CD4-positive, alpha-beta T cell (primary cell): ENCODE measurements around the gene MRPL36. TPM values are rescaled to one million over a fixed set of nuclear protein-coding genes. Genes with fewer than 3 reads are reported as not detected.

Experiments used
- ATAC-seq: fragments of 200-7000 bp; cut with Tn5 transposase; one replicate; pipeline ENCODE4 v1.10.0; 2022; ENCODE audit warnings: mild to moderate bottlenecking; ENCODE audit not compliant: poor library complexity
- CTCF ChIA-PET: fragments of 350-600 bp; sonication (Branson Sonifier 250); formaldehyde crosslinking; loops from one replicate; lab custom pipeline; 2021; ENCODE audit warnings: antibody characterized with exemption, inconsistent platforms; lab: Charles Lee
- POLR2A ChIA-PET: fragments of 350-600 bp; sonication (Branson Sonifier 250); formaldehyde crosslinking; loops from one replicate; lab custom pipeline; 2021; ENCODE audit warnings: antibody characterized with exemption, inconsistent platforms; lab: Charles Lee
- DNase-seq, 14 experiments: peaks; one replicate each; pipeline ENCODE4 v3.0.0-alpha.2; 2013 to 2020; ENCODE audit warnings: mixed read lengths in 2 of 14
- H3K27ac ChIP-seq, 2 donors: one replicate each; pipeline versions ENCODE4 v1.5.1 to v1.7.0; 2013; ENCODE audit warnings: low read length in 2 of 2, low read depth in 1 of 2, mild to moderate bottlenecking in 1 of 2
- H3K27me3 ChIP-seq, 2 experiments: 1 replicate in 1 of 2; 2 replicates in 1 of 2; pipeline versions ENCODE4 v1.6.1 to v1.7.0; 2013; ENCODE audit warnings: low read length in 2 of 2, control low read depth in 1 of 2, mild to moderate bottlenecking in 1 of 2, moderate library complexity in 1 of 2; ENCODE audit not compliant: insufficient read depth in 2 of 2, control insufficient read depth in 1 of 2
- H3K36me3 ChIP-seq: one replicate; pipeline ENCODE4 v1.6.1; 2013; ENCODE audit warnings: low read length, control low read depth; ENCODE audit not compliant: insufficient read depth
- H3K4me1 ChIP-seq: one replicate; pipeline ENCODE4 v1.6.1; 2013; ENCODE audit warnings: low read length, control low read depth; ENCODE audit not compliant: insufficient read depth
- H3K4me3 ChIP-seq: one replicate; pipeline ENCODE4 v1.5.1; 2013; ENCODE audit warnings: mild to moderate bottlenecking, low read length, moderate library complexity
- H3K9me3 ChIP-seq, 2 experiments: 1 replicate in 1 of 2; 2 replicates in 1 of 2; pipeline versions ENCODE4 v1.6.1 to v1.7.0; 2013; ENCODE audit warnings: low read length in 2 of 2, mild to moderate bottlenecking in 2 of 2, control low read depth in 1 of 2, moderate library complexity in 1 of 2; ENCODE audit not compliant: control insufficient read depth in 1 of 2, insufficient read depth in 1 of 2
- H3K27ac Mint-ChIP-seq: one replicate; pipeline ENCODE4 v1.8.0; 2020; ENCODE audit warnings: mixed read lengths
- H3K27me3 Mint-ChIP-seq: one replicate; pipeline ENCODE4 v1.8.0; 2021; ENCODE audit warnings: mixed read lengths
- H3K36me3 Mint-ChIP-seq: one replicate; pipeline ENCODE4 v1.8.0; 2021; ENCODE audit warnings: low read depth, mixed read lengths
- H3K4me1 Mint-ChIP-seq: one replicate; pipeline ENCODE4 v1.8.0; 2021; ENCODE audit warnings: low read depth, mixed read lengths
- H3K4me3 Mint-ChIP-seq: one replicate; pipeline ENCODE4 v1.8.0; 2020; ENCODE audit warnings: mild to moderate bottlenecking, mixed read lengths
- H3K9me3 Mint-ChIP-seq: one replicate; pipeline ENCODE4 v1.8.0; 2020; ENCODE audit warnings: mixed read lengths
- intact Hi-C, 2 experiments: fragments of 100-400 bp; cut with DNase I in 1 of 2; cut with micrococcal nuclease in 1 of 2; formaldehyde crosslinking; loops; one replicate each; pipeline versions ENCODE4 v1.15.1 to v1.9.0; 2023 to 2025; cut with DNase I, micrococcal nuclease
- total RNA-seq, 174 experiments: library from RNA in 2 of 174; stranded (reverse) in 2 of 174; gene quantifications; one replicate each; pipeline ENCODE4 v1.2.3 and lab custom pipeline; 2021 to 2026
- TF ChIP-seq, protein P1 (sequence below): fragments of 200-600 bp; IDR thresholded peaks from one replicate; pipeline ENCODE4 v1.8.0; 2022; ENCODE audit warnings: antibody characterized with exemption, mild to moderate bottlenecking

The MRPL36 gene
- total RNA-seq, 2 experiments from 2014 or later: 14.3 to 18.2 TPM

DNA sequence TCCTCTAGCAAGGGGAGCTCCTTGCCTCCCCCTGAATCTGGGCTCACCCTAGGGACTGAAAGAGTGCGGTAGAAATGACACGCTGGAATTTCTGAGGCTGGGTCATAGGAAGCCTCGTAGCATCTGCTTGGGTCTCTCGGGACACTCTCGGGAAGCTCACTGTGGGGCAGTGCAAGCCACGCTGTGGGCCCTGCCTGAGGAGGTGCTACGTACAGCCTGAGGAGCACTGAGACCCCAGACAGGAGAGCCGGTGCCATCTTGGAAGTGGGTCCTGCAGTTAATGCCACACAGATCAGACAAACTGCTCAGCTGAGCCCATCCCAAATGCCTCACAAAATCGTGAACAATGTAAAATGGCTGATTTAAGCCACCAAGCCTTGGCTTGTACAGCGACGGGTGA is 1.8 kb downstream of the MRPL36 start:
- DNase-seq (no peak), ATAC-seq (no peak)
- Mint-ChIP-seq H3K36me3 (peaks cover 59% of the 10 kb centered on the region), H3K9me3 (no peaks in the 10 kb centered on the region), H3K27ac (peak overlapping the region; percentile 99), H3K4me3 (peak overlapping the region; percentile 100), H3K4me1 (peaks cover 59% of the 10 kb centered on the region), H3K27me3 (no peaks in the 10 kb centered on the region)
- Histone ChIP-seq H3K4me1 (peaks cover 58% of the 10 kb centered on the region), H3K27ac (no peak overlapping the region), H3K27me3 (no peaks in the 10 kb centered on the region), H3K36me3 (peaks cover 33% of the 10 kb centered on the region), H3K9me3 (no peaks in the 10 kb centered on the region), H3K4me3 (no peak overlapping the region)
- intact Hi-C loops: loop anchor here in 1 of 2 experiments (5.0 to 10.0 kb wide), 4 partner anchors 61 to 453 kb away; partner anchors contain the start of gene CLPTM1L
- CTCF ChIA-PET: no interaction called here
- TF ChIP-seq, protein P1, sequence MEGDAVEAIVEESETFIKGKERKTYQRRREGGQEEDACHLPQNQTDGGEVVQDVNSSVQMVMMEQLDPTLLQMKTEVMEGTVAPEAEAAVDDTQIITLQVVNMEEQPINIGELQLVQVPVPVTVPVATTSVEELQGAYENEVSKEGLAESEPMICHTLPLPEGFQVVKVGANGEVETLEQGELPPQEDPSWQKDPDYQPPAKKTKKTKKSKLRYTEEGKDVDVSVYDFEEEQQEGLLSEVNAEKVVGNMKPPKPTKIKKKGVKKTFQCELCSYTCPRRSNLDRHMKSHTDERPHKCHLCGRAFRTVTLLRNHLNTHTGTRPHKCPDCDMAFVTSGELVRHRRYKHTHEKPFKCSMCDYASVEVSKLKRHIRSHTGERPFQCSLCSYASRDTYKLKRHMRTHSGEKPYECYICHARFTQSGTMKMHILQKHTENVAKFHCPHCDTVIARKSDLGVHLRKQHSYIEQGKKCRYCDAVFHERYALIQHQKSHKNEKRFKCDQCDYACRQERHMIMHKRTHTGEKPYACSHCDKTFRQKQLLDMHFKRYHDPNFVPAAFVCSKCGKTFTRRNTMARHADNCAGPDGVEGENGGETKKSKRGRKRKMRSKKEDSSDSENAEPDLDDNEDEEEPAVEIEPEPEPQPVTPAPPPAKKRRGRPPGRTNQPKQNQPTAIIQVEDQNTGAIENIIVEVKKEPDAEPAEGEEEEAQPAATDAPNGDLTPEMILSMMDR: no peak
- POLR2A ChIA-PET: no interaction called here

DNA sequence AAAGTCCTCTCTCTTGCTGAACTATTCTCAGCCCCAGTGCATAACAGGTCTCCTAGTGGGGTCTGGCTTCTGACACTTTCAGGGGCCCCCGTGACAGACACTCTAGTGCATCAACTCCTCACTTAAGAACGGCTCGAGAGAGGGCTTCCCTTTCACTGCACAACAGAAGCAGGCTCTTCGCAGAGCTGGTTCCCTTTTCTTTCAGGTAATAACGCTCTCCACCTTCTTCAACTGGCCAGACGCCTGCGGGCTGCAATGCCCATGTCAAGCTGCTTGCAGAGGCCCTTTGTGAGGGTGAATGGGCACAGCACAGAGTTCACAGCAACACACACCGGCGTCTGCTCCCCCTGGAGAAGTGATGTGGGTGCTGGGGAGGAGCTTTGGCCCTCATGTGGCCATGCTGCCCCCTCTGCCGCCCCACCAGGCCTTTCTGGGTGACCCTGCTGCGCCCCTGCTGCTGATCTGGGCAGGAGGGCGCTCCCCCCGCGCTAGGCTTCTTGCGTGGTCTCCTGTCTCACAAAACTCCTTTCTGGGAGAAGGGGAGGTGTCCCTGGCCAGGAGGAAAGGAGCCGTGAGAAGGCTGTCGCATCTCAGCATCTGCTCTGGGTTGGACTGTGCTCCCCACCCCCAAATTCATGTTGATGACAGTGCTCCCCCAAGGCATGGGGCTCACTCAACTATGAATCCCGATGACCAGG is 2.4 kb downstream of the MRPL36 start:
- ChIA-PET POLR2A (no interaction called here), CTCF (no interaction called here)
- H3K4me1 ChIP-seq: peaks cover 64% of the 10 kb centered on the region
- H3K27me3 ChIP-seq: no peaks in the 10 kb centered on the region
- no peaks in the 10 kb centered on the region for H3K9me3 ChIP-seq
- DNase-seq (no peak), ATAC-seq (no peak)
- no peak overlapping the region for H3K27ac ChIP-seq
- Mint-ChIP-seq H3K4me1 (peaks cover 59% of the 10 kb centered on the region), H3K4me3 (peak overlapping the region; percentile 100), H3K36me3 (peaks cover 57% of the 10 kb centered on the region), H3K9me3 (no peaks in the 10 kb centered on the region), H3K27ac (peak overlapping the region; percentile 99), H3K27me3 (no peaks in the 10 kb centered on the region)
- intact Hi-C loops: loop anchor here in 1 of 2 experiments (5.0 to 10.0 kb wide), 4 partner anchors 60 to 452 kb away; partner anchors contain the start of gene CLPTM1L
- peaks cover 28% of the 10 kb centered on the region for H3K36me3 ChIP-seq
- H3K4me3 ChIP-seq: no peak overlapping the region
- TF ChIP-seq, protein P1: no peak

DNA sequence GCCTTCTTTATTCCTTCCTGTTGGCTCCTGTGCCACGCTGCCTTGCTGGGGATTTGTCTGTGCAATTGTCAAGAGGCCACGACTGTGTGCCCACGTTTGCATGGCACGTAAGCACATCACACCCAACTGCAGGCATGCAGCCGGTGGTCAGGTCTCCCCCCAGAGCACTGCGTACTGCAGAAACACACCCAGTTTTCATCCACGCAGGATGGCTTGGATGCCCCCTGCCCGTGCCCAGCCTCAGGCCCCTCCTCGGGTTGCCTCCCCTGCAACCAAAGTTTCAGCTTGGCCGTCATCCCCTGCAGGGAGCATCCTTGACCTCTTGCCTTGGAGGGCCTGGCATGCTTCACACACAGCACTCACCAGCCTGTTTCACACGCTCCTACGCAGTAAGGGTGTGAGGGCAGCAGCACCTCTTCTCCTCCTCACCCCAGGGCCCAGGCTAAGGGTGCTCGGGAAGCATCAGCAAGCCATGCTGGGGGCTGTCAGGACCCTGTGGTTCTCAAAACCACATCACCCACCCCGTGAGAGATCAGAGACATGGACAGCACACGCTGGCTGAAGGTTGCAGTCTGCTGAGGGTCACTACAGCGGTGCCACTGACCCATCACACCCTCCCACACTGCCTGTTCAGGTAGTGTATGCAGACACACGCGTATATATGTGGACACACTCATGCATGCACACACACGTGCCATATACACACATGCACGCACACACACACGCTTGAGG is 3.1 kb downstream of the MRPL36 start:
- no peaks in the 10 kb centered on the region for H3K9me3 ChIP-seq
- POLR2A ChIA-PET: no interaction called here
- intact Hi-C loops: loop anchor here in 1 of 2 experiments (5.0 to 10.0 kb wide), 4 partner anchors 59 to 452 kb away; partner anchors contain the start of gene CLPTM1L
- Mint-ChIP-seq H3K36me3 (peaks cover 50% of the 10 kb centered on the region), H3K27me3 (no peaks in the 10 kb centered on the region), H3K4me3 (peak overlapping the region; percentile 38), H3K27ac (no peak overlapping the region), H3K4me1 (peaks cover 62% of the 10 kb centered on the region), H3K9me3 (no peaks in the 10 kb centered on the region)
- no peaks in the 10 kb centered on the region for H3K27me3 ChIP-seq
- ATAC-seq: no peak
- no peak overlapping the region for H3K27ac ChIP-seq
- TF ChIP-seq, protein P1: no peak
- no peak overlapping the region for H3K4me3 ChIP-seq
- DNase-seq: no peak
- CTCF ChIA-PET: no interaction called here
- H3K4me1 ChIP-seq: peaks cover 65% of the 10 kb centered on the region
- peaks cover 28% of the 10 kb centered on the region for H3K36me3 ChIP-seq
